Measurements from ENCODE around the gene PRIM1.

The PRIM1 gene

GRCh38 chr12:56722832-56723231, 29.3 kb downstream of the PRIM1 start:
- TF ChIP-seq CTCF (IDR thresholded peaks at IDR 0.05): no peak

GRCh38 chr12:56721721-56722120, 30.4 kb downstream of the PRIM1 start:
- no peak for TF ChIP-seq CTCF (IDR thresholded peaks at IDR 0.05)

GRCh38 chr12:56721216-56721615, 30.9 kb downstream of the PRIM1 start:
- TF ChIP-seq CTCF (IDR thresholded peaks at IDR 0.05): no peak

- no peak for TF ChIP-seq CTCF (IDR thresholded peaks at IDR 0.05)
These were observed 31.4 kb downstream of the PRIM1 start for GRCh38 chr12:56720731-56721151.

GRCh38 chr12:56719056-56719455, 33.1 kb downstream of the PRIM1 start:
- TF ChIP-seq CTCF (IDR thresholded peaks at IDR 0.05): no peak

- TF ChIP-seq CTCF (IDR thresholded peaks at IDR 0.05): no peak
These were observed 33.5 kb downstream of the PRIM1 start for GRCh38 chr12:56718636-56719035.

- no peak for TF ChIP-seq CTCF (IDR thresholded peaks at IDR 0.05)
These were observed 34.0 kb downstream of the PRIM1 start for GRCh38 chr12:56718149-56718548.

Data from LNCAP (cell line).